ENCODE measurements around the gene TBATA.

Gene TBATA

DNA sequence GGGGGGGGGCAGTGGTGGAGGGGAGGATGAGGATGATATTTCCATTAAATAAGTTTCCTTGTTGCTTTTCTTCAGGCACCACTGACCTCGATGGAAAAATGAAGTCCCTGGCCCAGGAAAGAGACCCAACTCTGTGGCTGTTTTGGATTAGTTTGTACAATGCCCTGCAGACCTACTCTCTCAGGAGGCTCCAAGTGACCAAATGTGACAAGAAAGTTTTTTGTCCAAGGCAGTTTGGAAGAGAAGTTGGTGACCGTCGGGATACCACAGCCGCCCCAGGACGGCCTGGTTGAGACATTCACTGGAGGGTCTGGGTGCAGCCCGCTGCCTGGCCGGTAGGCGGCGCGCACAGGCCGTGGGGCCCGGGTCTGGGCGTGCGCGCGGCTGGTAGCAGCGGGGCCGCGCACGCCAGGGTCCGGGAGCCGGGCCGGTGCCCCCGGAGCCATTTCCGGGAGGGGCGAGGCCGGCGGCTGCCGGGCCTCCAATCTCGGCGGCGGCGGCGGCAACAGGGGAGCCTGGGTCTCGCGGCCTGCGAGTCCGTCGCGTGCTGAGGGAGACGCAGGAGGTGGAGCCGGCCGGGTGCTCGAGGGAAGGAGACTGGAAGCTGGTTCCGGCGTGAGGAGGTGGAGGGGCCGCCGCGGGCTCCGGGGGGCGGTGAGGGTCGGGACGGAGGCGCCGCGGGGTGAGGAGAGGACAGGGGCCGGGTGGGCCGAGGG lies 30.5 kb upstream of the TBATA start, which contains the start of gene SGPL1:
Gene SGPL1, plus strand, starts transcription at position 445 of the 716 bp plus-strand sequence. CDS start 906 bp downstream, outside the sequence.
- peaks cover 39% of the 10 kb centered on the region for H3K36me3 Mint-ChIP-seq (ENCODE audit: low read depth)
- H3K27me3 Mint-ChIP-seq, result no peaks in the 10 kb centered on the region
- peak; percentile 93 for DNase-seq
- no peaks in the 10 kb centered on the region for H3K9me3 Mint-ChIP-seq
- H3K27ac Mint-ChIP-seq, result peak within 1 kb of the TSS; percentile 93
- H3K4me1 Mint-ChIP-seq (ENCODE audit: low read depth), result peaks cover 53% of the 10 kb centered on the region
- H3K4me3 Mint-ChIP-seq, result peak within 1 kb of the TSS; percentile 91

DNA sequence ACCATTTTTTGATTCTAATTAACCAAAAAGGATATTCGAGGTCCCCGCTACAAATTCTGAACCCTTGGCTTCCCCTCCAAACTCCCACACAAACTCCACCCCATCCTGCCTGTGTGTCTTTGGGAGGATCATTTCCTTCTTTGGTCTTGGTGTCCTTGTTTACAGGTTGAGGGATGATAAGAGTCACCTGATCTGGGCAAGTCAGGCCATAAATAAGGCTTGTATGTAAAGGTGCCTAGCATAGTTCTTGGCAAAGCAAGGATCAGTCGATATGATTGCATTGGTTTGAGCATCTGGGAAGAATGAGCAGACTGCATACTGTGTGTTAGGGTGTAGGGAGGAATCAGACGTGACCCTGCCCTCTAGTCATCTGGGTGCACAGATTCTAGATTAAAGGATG lies 28.9 kb upstream of the TBATA start:
- Mint-ChIP-seq H3K36me3 (ENCODE audit: low read depth) (peaks cover 26% of the 10 kb centered on the region), H3K27me3 (no peaks in the 10 kb centered on the region), H3K4me1 (ENCODE audit: low read depth) (peaks cover 40% of the 10 kb centered on the region), H3K9me3 (no peaks in the 10 kb centered on the region), H3K27ac (no peak overlapping the region), H3K4me3 (no peak overlapping the region)
- DNase-seq, result no peak

DNA sequence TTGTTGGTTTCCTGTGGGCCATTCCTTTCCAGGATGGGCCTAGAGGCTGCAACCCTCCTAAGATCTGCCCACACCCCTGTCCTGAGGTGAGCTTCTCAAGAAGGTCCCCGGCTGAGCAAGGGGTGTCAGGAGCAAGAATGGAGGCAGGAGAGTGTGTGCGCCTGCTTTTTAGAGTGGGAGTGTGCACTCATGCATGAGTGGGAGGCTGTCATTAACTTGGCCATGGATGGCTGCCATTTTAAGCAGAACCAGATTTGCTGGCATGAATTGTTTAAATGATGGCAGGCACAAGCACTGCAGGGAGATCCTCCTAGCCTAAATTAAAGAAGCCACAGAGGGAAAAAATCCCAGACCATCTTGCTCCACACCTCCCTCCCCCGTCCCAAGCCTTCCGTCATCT lies 27.6 kb upstream of the TBATA start:
- H3K4me1 Mint-ChIP-seq (ENCODE audit: low read depth), result peaks cover 28% of the 10 kb centered on the region
- no peaks in the 10 kb centered on the region for H3K27me3 Mint-ChIP-seq
- no peak for DNase-seq
- peaks cover 13% of the 10 kb centered on the region for H3K36me3 Mint-ChIP-seq (ENCODE audit: low read depth)
- H3K9me3 Mint-ChIP-seq, result no peaks in the 10 kb centered on the region
- no peak overlapping the region for H3K4me3 Mint-ChIP-seq
- H3K27ac Mint-ChIP-seq, result no peak overlapping the region

DNA sequence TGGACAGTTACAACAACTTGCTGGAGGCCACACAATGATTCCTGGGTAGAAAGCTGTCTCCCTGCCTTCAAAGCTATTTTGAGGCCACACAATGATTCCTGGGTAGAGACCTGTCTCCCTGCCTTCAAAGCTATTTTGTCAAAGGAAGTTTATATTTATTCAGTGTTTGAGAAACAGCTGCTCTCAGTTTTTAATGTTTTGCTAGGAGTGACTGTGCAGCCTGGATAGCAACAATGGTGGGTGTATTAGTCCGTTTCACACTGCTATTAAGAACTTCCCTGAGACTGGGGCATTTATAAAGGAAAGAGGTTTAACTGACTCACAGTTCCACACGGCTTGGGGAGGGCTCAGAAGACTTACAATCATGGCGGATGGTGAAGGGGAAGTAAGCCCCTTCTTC lies 26.7 kb upstream of the TBATA start:
- H3K36me3 Mint-ChIP-seq (ENCODE audit: low read depth), result peaks cover 6% of the 10 kb centered on the region
- no peak for DNase-seq
- no peaks in the 10 kb centered on the region for H3K9me3 Mint-ChIP-seq
- H3K4me1 Mint-ChIP-seq (ENCODE audit: low read depth), result peaks cover 22% of the 10 kb centered on the region
- H3K27ac Mint-ChIP-seq, result no peak overlapping the region
- H3K4me3 Mint-ChIP-seq, result no peak overlapping the region
- H3K27me3 Mint-ChIP-seq, result peaks cover 3% of the 10 kb centered on the region

DNA sequence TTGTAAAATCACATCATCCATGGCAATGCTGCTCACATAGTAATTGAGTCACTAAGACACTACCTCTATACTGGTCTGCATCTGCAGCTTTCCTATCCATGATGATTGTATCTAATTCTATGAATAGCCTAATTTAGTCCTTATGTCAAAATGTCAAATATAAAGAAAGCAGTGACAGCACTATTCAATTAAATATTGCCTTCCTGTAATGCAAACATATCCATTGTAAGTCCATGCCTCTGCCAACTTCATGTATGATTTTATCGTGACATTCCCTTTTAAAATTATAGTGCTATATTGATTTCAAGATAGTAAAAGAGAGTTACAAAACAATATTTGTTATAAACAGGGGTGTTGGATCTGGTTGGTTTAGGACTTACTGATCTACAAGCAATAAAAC lies 25.8 kb upstream of the TBATA start:
- peaks cover 6% of the 10 kb centered on the region for H3K27me3 Mint-ChIP-seq
- H3K4me3 Mint-ChIP-seq, result no peak overlapping the region
- no peaks in the 10 kb centered on the region for H3K9me3 Mint-ChIP-seq
- H3K27ac Mint-ChIP-seq, result no peak overlapping the region
- H3K36me3 Mint-ChIP-seq (ENCODE audit: low read depth), result no peaks in the 10 kb centered on the region
- H3K4me1 Mint-ChIP-seq (ENCODE audit: low read depth), result peaks cover 16% of the 10 kb centered on the region
- DNase-seq, result no peak

DNA sequence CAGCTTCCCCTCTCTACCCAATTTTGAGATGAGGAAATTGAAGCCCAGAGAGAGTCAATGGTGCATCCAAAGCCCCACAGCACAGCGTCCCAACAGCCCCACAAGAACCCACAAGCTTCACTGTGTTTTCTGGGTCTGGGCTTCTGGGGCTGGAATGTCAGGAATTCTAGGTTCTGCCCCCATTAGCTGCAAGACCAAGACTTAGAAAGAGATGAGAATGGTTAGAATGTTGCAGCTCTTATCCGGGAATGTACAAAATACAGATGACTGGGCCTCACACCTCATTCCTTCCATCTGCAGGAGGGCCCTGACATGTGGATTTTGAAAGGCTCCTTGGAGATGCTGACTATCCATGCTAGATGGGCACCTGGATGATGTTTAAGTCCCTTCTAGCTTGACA lies 24.5 kb upstream of the TBATA start:
- no peak overlapping the region for H3K4me3 Mint-ChIP-seq
- DNase-seq, result no peak
- peaks cover 9% of the 10 kb centered on the region for H3K27me3 Mint-ChIP-seq
- no peaks in the 10 kb centered on the region for H3K36me3 Mint-ChIP-seq (ENCODE audit: low read depth)
- peaks cover 7% of the 10 kb centered on the region for H3K4me1 Mint-ChIP-seq (ENCODE audit: low read depth)
- H3K9me3 Mint-ChIP-seq, result no peaks in the 10 kb centered on the region
- no peak overlapping the region for H3K27ac Mint-ChIP-seq

DNA sequence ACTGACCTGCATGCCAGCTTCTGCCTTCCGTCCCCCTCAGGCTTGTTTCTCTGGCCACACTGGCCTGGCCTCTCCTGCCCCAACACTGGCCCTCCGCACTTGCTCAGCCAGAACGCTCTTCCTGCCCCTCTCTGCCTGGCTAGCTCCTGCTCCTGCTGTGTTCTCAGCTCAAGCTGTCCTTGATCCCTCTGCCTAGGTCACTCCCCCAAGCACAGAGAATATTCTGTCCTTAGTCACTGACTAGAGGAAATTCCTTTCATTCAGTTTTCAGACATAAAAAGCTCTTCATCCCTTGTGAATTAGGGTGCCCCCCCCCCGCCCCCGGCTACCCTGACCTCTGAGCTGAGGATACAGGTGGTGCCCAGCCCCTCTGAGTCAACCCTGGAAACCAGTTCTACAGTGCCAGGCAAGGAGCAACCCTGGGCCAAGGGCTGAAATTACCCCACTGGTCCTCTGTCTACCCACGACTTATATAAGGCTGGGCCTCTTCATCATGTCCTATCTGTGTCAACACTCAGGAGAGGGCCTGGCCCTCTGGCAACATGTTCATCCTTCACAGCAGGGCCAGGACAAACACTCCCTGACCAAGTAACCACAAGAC lies 23.9 kb upstream of the TBATA start:
- Mint-ChIP-seq H3K27me3 (peaks cover 9% of the 10 kb centered on the region), H3K27ac (no peak overlapping the region), H3K36me3 (ENCODE audit: low read depth) (no peaks in the 10 kb centered on the region), H3K4me1 (ENCODE audit: low read depth) (peaks cover 1% of the 10 kb centered on the region), H3K4me3 (no peak overlapping the region), H3K9me3 (no peaks in the 10 kb centered on the region)
- no peak for DNase-seq

DNA sequence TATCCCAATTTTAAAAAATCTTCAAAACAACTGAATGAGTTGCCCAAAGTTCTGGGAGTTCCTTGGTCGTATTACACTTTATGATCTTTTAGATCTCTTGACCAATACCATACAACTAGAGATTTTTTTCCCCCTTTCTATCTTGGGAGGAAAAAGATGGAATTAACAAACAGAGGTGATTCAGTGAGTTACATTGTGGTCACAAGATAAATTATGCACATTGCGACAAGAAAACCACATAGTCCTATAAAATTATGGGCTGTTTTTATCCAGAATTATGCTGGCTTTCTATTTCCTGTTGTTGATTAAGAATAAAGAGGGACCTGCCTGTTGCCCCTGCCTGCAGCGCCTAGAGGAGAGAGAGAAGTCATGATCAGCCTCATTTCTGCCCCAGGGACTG lies 22.4 kb upstream of the TBATA start:
- H3K4me3 Mint-ChIP-seq, result no peak overlapping the region
- H3K27ac Mint-ChIP-seq, result no peak overlapping the region
- peaks cover 9% of the 10 kb centered on the region for H3K27me3 Mint-ChIP-seq
- DNase-seq, result no peak
- H3K9me3 Mint-ChIP-seq, result no peaks in the 10 kb centered on the region
- no peaks in the 10 kb centered on the region for H3K36me3 Mint-ChIP-seq (ENCODE audit: low read depth)
- no peaks in the 10 kb centered on the region for H3K4me1 Mint-ChIP-seq (ENCODE audit: low read depth)

DNA sequence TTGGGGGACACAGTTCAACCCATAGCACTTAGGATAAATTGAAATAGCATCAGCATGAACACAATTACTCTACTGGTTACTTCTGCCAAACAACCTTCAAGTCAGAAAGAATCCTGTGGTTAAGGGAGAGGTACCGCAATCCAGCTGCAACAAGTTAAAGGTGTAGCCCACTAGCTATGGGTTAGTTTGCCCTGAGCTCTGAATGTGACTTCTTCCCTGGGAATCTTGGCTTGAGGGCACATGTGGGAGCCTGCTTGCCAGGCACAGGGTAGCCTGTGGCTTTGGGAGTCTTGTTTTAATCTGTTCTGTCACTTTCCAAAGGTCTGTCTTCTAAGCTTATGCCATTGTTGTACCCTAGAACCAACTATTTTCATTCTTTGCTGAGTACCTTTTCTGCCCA lies 21.7 kb upstream of the TBATA start:
- no peak for DNase-seq
- Mint-ChIP-seq H3K36me3 (ENCODE audit: low read depth) (no peaks in the 10 kb centered on the region), H3K4me3 (no peak overlapping the region)

DNA sequence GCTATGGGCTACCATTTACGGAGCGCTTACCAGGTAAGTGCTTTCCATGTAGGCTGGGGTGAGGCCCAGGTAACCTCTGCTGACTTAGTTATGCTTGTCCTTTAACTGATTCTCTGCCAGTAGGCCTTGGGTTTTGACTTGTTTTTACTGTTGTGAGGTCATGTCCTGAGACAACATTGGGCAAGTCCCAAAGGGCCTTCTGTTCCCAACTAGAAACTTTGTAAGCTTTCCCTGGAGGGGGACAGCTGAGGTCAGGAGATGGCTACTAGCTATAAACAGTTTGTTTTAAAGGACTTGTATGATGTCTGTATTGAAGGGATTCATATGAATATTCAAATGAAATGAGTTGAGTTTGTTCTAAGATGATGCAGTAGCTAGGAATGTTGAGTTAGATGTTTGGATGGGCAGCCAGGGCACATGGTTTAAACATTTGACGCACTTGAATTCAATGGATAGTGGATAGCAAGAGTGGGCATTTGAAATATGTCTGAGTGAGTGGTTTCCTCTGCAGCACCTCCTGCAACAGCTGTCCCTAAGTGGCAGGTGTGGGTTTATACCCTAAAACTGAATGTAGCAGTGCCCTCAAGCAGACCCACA lies 20.5 kb upstream of the TBATA start:
- DNase-seq, result no peak
- Mint-ChIP-seq H3K36me3 (ENCODE audit: low read depth) (no peaks in the 10 kb centered on the region), H3K4me1 (ENCODE audit: low read depth) (no peaks in the 10 kb centered on the region), H3K4me3 (no peak overlapping the region), H3K9me3 (no peaks in the 10 kb centered on the region), H3K27me3 (peaks cover 13% of the 10 kb centered on the region), H3K27ac (no peak overlapping the region)

More for the DNA sequence above, 21.7 kb upstream of the TBATA start:
- Mint-ChIP-seq H3K27ac (no peak overlapping the region), H3K27me3 (peaks cover 10% of the 10 kb centered on the region), H3K9me3 (no peaks in the 10 kb centered on the region), H3K4me1 (ENCODE audit: low read depth) (no peaks in the 10 kb centered on the region)

DNA sequence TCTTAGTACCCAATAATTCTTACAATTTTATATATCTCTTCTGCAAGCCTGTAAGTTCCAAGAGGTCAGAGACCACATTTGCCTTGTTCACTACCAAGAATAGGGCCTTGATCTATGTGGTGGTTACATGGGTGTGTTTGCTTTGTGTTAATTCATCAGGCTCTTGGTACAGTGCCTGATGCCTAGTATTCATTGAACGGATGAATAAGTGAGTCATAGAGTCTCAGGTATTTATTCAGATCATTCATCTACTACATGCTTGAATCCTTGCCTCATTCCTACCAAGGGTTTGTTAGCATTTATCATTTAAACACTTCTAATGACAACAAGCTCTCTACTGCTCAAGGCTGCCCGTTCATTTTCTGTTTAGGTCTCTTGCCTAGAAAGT lies 19.2 kb upstream of the TBATA start:
- Mint-ChIP-seq H3K36me3 (ENCODE audit: low read depth) (no peaks in the 10 kb centered on the region), H3K27me3 (peaks cover 15% of the 10 kb centered on the region), H3K4me3 (no peak overlapping the region), H3K4me1 (ENCODE audit: low read depth) (no peaks in the 10 kb centered on the region), H3K9me3 (no peaks in the 10 kb centered on the region), H3K27ac (no peak overlapping the region)
- DNase-seq, result no peak

DNA sequence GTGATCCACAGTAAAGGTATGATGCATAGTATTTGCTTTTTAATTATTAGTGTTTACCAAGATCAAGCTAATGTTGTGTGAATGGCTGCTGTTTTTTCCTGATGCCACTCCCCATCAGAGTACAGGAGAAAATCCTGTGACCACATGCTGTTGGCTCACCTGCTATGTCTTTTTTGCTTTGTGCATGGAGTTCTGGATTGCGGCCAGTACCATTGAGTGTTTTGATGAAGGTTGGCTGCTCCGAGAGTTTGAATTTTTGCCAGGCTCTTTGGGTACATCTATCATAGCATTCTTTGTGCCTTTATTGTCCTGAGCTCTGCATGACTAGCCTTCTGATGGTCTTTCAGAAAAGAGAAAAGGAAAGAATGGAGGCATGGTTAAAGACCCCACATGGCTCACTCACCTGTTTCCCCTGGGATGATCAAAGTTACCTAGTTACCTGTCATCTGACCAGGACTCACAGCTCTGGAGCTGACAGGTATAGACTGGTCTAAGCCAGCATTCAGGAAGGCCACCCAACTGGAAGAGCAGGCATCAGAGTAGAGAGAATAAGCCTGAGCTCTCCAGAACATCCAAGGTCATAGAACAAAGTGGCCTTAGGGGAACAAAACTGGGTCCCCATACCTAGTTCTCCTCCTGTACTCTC lies 18.7 kb upstream of the TBATA start:
- H3K9me3 Mint-ChIP-seq, result no peaks in the 10 kb centered on the region
- peaks cover 21% of the 10 kb centered on the region for H3K27me3 Mint-ChIP-seq
- DNase-seq, result no peak
- H3K4me3 Mint-ChIP-seq, result no peak overlapping the region
- no peaks in the 10 kb centered on the region for H3K36me3 Mint-ChIP-seq (ENCODE audit: low read depth)
- H3K27ac Mint-ChIP-seq, result no peak overlapping the region
- no peaks in the 10 kb centered on the region for H3K4me1 Mint-ChIP-seq (ENCODE audit: low read depth)

DNA sequence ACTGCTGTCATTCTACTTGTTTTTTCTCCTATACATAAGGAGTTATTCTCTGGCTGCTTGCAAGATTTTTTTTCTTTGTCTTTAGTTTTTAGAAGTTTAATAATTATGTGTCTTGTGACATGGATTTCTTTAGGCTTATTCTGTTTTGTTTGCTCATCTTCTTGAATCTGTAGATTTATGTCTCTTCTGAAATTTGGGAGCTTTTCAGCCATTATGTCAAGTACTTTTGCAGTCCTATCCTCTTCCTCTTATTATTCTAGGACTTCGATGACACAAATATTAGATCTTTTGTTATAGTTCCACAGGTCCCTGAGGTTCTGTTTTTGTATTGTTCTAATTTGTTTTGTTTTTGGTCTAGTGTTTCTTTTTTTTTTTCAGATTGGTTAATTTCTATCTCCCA lies 16.7 kb upstream of the TBATA start:
- H3K4me3 Mint-ChIP-seq, result no peak overlapping the region
- peaks cover 34% of the 10 kb centered on the region for H3K27me3 Mint-ChIP-seq
- no peak overlapping the region for H3K27ac Mint-ChIP-seq
- H3K9me3 Mint-ChIP-seq, result peaks cover 2% of the 10 kb centered on the region
- no peaks in the 10 kb centered on the region for H3K4me1 Mint-ChIP-seq (ENCODE audit: low read depth)
- no peaks in the 10 kb centered on the region for H3K36me3 Mint-ChIP-seq (ENCODE audit: low read depth)
- DNase-seq, result no peak

DNA sequence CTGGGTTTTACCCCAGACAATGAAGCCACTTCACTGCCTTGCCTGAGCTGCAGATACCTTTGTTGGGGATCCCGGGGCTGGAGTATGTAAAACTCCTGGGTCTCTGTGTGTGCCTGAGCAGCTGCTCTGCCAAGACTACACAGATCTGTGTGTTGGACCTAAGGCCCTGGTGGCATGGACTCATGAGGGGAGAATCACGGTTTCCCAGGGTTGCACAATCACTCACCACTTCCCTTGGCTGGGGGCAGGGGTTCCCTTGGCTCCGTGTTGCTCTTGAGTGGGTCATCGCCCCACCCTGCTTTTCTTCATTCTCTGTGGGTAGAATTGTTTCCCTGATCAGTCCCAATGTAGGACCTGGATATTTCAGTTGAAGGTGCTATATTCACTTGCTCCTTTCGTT lies 13.9 kb upstream of the TBATA start:
- no peaks in the 10 kb centered on the region for H3K4me1 Mint-ChIP-seq (ENCODE audit: low read depth)
- H3K27ac Mint-ChIP-seq, result no peak overlapping the region
- no peak for DNase-seq
- no peaks in the 10 kb centered on the region for H3K36me3 Mint-ChIP-seq (ENCODE audit: low read depth)
- H3K4me3 Mint-ChIP-seq, result no peak overlapping the region
- H3K27me3 Mint-ChIP-seq, result peaks cover 38% of the 10 kb centered on the region
- peaks cover 6% of the 10 kb centered on the region for H3K9me3 Mint-ChIP-seq

DNA sequence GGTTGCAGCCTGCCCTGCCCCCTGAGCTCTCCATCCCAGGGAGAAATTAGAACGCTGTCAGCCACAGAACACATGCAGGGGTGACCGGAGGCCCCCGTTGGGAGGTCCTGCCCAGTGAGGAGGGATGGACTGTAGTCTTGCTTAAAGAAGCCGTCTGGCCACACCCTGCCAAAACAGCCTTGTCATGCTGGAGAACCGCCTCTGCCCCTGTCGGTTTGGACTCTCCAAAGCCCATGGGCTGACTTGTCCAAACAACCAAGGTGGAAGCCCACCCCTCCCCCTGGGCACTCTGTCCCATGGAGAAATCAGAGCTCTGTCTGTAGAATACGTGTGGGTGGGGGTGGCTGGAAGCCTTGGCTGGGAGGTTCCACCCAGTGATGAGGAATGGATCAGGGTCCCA lies 12.7 kb upstream of the TBATA start:
- Mint-ChIP-seq H3K4me1 (ENCODE audit: low read depth) (no peaks in the 10 kb centered on the region), H3K36me3 (ENCODE audit: low read depth) (no peaks in the 10 kb centered on the region), H3K27me3 (peaks cover 40% of the 10 kb centered on the region), H3K9me3 (peaks cover 6% of the 10 kb centered on the region), H3K27ac (no peak overlapping the region), H3K4me3 (no peak overlapping the region)
- no peak for DNase-seq
